Gastrocnemius medialis (tissue), 4 donors: ENCODE measurements around the gene RPS6KA1. TPM values are rescaled to one million over a fixed set of nuclear protein-coding genes. Genes with fewer than 3 reads are reported as not detected.

Source experiments
- ATAC-seq, 2 donors: fragments of 150-250 bp; one replicate each; pipeline ENCODE4 v1.9.1; 2016
- DNase-seq, 2 donors: peaks; one replicate each; pipeline ENCODE4 v3.0.0-alpha.2; 2019
- H3K27ac ChIP-seq, 4 donors: fragments of 200-600 bp; sonication (generic); 1 replicate in 1 of 4; 2 replicates in 3 of 4; pipeline ENCODE4 v1.5.1; 2016 to 2018; ENCODE audit warnings: mild to moderate bottlenecking in 2 of 4, moderate library complexity in 1 of 4
- H3K27me3 ChIP-seq, 3 donors: fragments of 200-600 bp; sonication (generic) in 2 of 3; 1 replicate in 1 of 3; 2 replicates in 2 of 3; pipeline versions ENCODE4 v1.5.1 to v1.6.0; 2016 to 2019; ENCODE audit warnings: mild to moderate bottlenecking in 1 of 3, moderate library complexity in 1 of 3
- H3K36me3 ChIP-seq, 2 donors: fragments of 200-600 bp; sonication (generic) in 1 of 2; one replicate each; pipeline ENCODE4 v1.5.1; 2017 to 2018
- H3K4me1 ChIP-seq, 2 donors: fragments of 200-600 bp; sonication (generic) in 1 of 2; one replicate each; pipeline ENCODE4 v1.5.1; 2016 to 2017; ENCODE audit warnings: mild to moderate bottlenecking in 2 of 2
- H3K4me3 ChIP-seq, 4 donors: fragments of 200-600 bp; sonication (generic) in 3 of 4; 1 replicate in 1 of 4; 2 replicates in 3 of 4; pipeline ENCODE4 v1.5.1; 2016 to 2019; ENCODE audit warnings: mild to moderate bottlenecking in 2 of 4
- H3K9me3 ChIP-seq, 3 donors: fragments of 200-600 bp; sonication (generic) in 2 of 3; 1 replicate in 1 of 3; 2 replicates in 2 of 3; pipeline ENCODE4 v1.5.1; 2016 to 2019
- CTCF ChIP-seq, 5 experiments: fragments of 450-650 bp in 3 of 5; fragments of 200-600 bp in 2 of 5; sonication (generic) in 2 of 5; IDR thresholded peaks in 4 of 5; conservative IDR thresholded peaks in 1 of 5; 1 replicate in 4 of 5; 2 replicates in 1 of 5; pipeline ENCODE4 v1.5.1; 2016 to 2019; ENCODE audit warnings: antibody characterized with exemption in 5 of 5, mild to moderate bottlenecking in 3 of 5, moderate library complexity in 3 of 5
- POLR2A ChIP-seq, 2 donors: fragments of 450-650 bp; IDR thresholded peaks; one replicate each; pipeline ENCODE4 v1.6.1; 2017; ENCODE audit warnings: antibody characterized with exemption in 2 of 2, mild to moderate bottlenecking in 2 of 2, moderate library complexity in 2 of 2
- in situ Hi-C, 4 donors: fragments of 200-750 bp; cut with MboI; loops; one replicate each; pipeline versions ENCODE4 v1.15.0 to v1.8.0; 2017; ENCODE audit warnings: low sequenced_read_pairs in 4 of 4
- intact Hi-C: fragments of 100-400 bp; cut with DNase I; formaldehyde crosslinking; loops from one replicate; pipeline ENCODE4 v1.15.1; 2023; ENCODE audit warnings: low total_unique reads
- total RNA-seq, 4 donors: library from RNA; depleted of rRNA; stranded (reverse); fragments of >200 nt; gene quantifications; one replicate each; pipeline versions ENCODE4 v1.1.0 to v1.2.3, GENCODE V29; 2016

Gene RPS6KA1
- total RNA-seq, 4 donors from 2014 or later = 1.5 to 3.5 (median 3.0) TPM

GRCh38 chr1:26518355-26518754 lies 11.2 kb upstream of the RPS6KA1 start:
- H3K27ac ChIP-seq = no peak overlapping the region
- in situ Hi-C loops = no loop called here

GRCh38 chr1:26520339-26520738 lies 9.2 kb upstream of the RPS6KA1 start:
- in situ Hi-C loops (no loop called here), intact Hi-C loops (no loop called here)
- no peaks in the 10 kb centered on the region for H3K9me3 ChIP-seq
- no peak overlapping the region for H3K27ac ChIP-seq
- no peak for TF ChIP-seq POLR2A (IDR thresholded peaks at IDR 0.05)
- no peak for TF ChIP-seq CTCF (IDR thresholded peaks at IDR 0.05 in 4 of 5, conservative IDR thresholded peaks at IDR 0.05 in 1 of 5)
- H3K4me3 ChIP-seq = no peak overlapping the region
- DNase-seq (no peak), ATAC-seq (no peak)
- H3K4me1 ChIP-seq = no peaks in the 10 kb centered on the region
- no peaks in the 10 kb centered on the region for H3K36me3 ChIP-seq
- peaks cover 0 to 2% (median 0%) of the 10 kb centered on the region in 3 donors for H3K27me3 ChIP-seq

More at GRCh38 chr1:26518355-26518754, 11.2 kb upstream of the RPS6KA1 start:
- Histone ChIP-seq H3K4me1 (no peaks in the 10 kb centered on the region), H3K4me3 (no peak overlapping the region), H3K36me3 (no peaks in the 10 kb centered on the region), H3K9me3 (no peaks in the 10 kb centered on the region), H3K27me3 (no peaks in the 10 kb centered on the region)
- no peak for DNase-seq
- intact Hi-C loops = no loop called here
- ATAC-seq = no peak
- TF ChIP-seq POLR2A (IDR thresholded peaks at IDR 0.05) (no peak), CTCF (IDR thresholded peaks at IDR 0.05 in 4 of 5, conservative IDR thresholded peaks at IDR 0.05 in 1 of 5) (no peak)

- Histone ChIP-seq H3K36me3 (no peaks in the 10 kb centered on the region), H3K9me3 (no peaks in the 10 kb centered on the region), H3K27ac (no peak overlapping the region), H3K4me1 (no peaks in the 10 kb centered on the region), H3K27me3 (peaks cover 0 to 2% (median 0%) of the 10 kb centered on the region in 3 donors), H3K4me3 (no peak overlapping the region)
- no peak for TF ChIP-seq POLR2A (IDR thresholded peaks at IDR 0.05)
- no peak for TF ChIP-seq CTCF (IDR thresholded peaks at IDR 0.05 in 4 of 5, conservative IDR thresholded peaks at IDR 0.05 in 1 of 5)
- in situ Hi-C loops (no loop called here), intact Hi-C loops (no loop called here)
- no peak for ATAC-seq
- no peak for DNase-seq
Observed at GRCh38 chr1:26521669-26522030, 7.9 kb upstream of the RPS6KA1 start.

- TF ChIP-seq POLR2A (IDR thresholded peaks at IDR 0.05) (no peak), CTCF (IDR thresholded peaks at IDR 0.05 in 4 of 5, conservative IDR thresholded peaks at IDR 0.05 in 1 of 5) (no peak)
- Histone ChIP-seq H3K9me3 (no peaks in the 10 kb centered on the region), H3K27ac (no peak overlapping the region), H3K36me3 (no peaks in the 10 kb centered on the region), H3K4me3 (no peak overlapping the region), H3K27me3 (peaks cover 0 to 2% (median 0%) of the 10 kb centered on the region in 3 donors), H3K4me1 (no peaks in the 10 kb centered on the region)
- in situ Hi-C loops = no loop called here
- ATAC-seq = no peak
- intact Hi-C loops = no loop called here
- no peak for DNase-seq
Observed at GRCh38 chr1:26522073-26522472, 7.5 kb upstream of the RPS6KA1 start.

GRCh38 chr1:26524181-26524580 lies 5.4 kb upstream of the RPS6KA1 start:
- intact Hi-C loops (no loop called here), in situ Hi-C loops (no loop called here)
- Histone ChIP-seq H3K36me3 (no peaks in the 10 kb centered on the region), H3K9me3 (no peaks in the 10 kb centered on the region), H3K27ac (no peak overlapping the region), H3K27me3 (peaks cover 0 to 2% (median 0%) of the 10 kb centered on the region in 3 donors), H3K4me1 (peaks cover 2% of the 10 kb centered on the region in 2 donors), H3K4me3 (no peak overlapping the region)
- no peak for ATAC-seq
- TF ChIP-seq POLR2A (IDR thresholded peaks at IDR 0.05) (no peak), CTCF (IDR thresholded peaks at IDR 0.05 in 4 of 5, conservative IDR thresholded peaks at IDR 0.05 in 1 of 5) (no peak)
- DNase-seq = no peak
